ENCODE results near the gene NOP53.

NOP53 gene

DNA sequence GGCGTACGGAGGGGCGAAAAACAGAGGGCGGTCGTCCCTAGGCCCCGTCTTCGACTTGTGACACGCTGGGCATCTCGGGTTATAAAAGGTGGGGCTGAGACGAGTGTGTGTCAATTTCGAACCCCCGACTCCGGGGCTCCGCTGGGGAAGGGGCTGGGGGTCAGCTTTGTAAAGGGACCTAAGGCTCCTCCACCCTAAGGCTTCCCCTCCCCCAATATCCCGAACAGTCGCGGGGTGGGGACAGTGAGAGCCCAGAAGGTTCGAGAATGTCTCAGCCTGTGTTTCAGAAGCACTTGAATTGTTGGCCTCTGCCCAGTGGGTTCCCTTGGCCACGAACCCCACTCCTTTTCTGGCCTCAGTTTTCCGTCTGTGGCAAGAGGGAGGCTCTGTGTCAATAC lies 33.6 kb downstream of the NOP53 start:
- Histone ChIP-seq H3K27ac (ENCODE audit: low read length, poor library complexity, severe bottlenecking) (no peak overlapping the region), H3K23ac (ENCODE audit: low read length in 2 of 2) (no peak overlapping the region), H2BK5ac (ENCODE audit: low read depth, low read length, poor library complexity, severe bottlenecking) (no peak overlapping the region), H4K91ac (ENCODE audit: low read length) (no peak overlapping the region), H3K36me3 (ENCODE audit: control insufficient read depth in 1 of 2, insufficient read depth in 2 of 2, low read depth in 1 of 2, low read length in 2 of 2) (peaks cover 23 to 30% of the 10 kb centered on the region in 2 experiments), H3K14ac (ENCODE audit: low read length in 2 of 2) (peak overlapping the region in 1 of 2 experiments; percentile 53), H3K18ac (ENCODE audit: low read depth in 1 of 2, low read length in 2 of 2) (peak overlapping the region; percentile 71 to 94), H3K4me3 (ENCODE audit: insufficient read depth in 1 of 2, low read depth in 1 of 2, low read length in 2 of 2) (peak overlapping the region; percentile 85 to 96), H3K4ac (ENCODE audit: low read depth in 1 of 2, low read length in 2 of 2) (peak overlapping the region; percentile 5 to 57), H2AK5ac (ENCODE audit: low read length, severe bottlenecking) (no peak overlapping the region), H2BK120ac (ENCODE audit: low read depth, low read length) (peak overlapping the region; percentile 100), H3K4me2 (ENCODE audit: low read length, poor library complexity, severe bottlenecking) (peak overlapping the region; percentile 81), H3K4me1 (ENCODE audit: control insufficient read depth, insufficient read depth, low read depth, low read length) (peaks cover 24% of the 10 kb centered on the region), H3K27me3 (ENCODE audit: control insufficient read depth in 1 of 2, insufficient read depth in 1 of 2, low read length in 2 of 2) (no peaks in the 10 kb centered on the region), H3K79me1 (replicated peaks; ENCODE audit: low read length, poor library complexity, severe bottlenecking) (peaks cover 21% of the 10 kb centered on the region), H2BK15ac (ENCODE audit: low read depth, poor library complexity, severe bottlenecking) (no peak overlapping the region), H3K9ac (ENCODE audit: low read length) (peak overlapping the region; percentile 97), H2AFZ (ENCODE audit: low read depth, low read length) (peak overlapping the region; percentile 48), H2BK12ac (ENCODE audit: low read length in 2 of 2) (no peak overlapping the region), H4K8ac (ENCODE audit: low read length) (no peak overlapping the region), H3K9me3 (ENCODE audit: control insufficient read depth, low read length) (no peaks in the 10 kb centered on the region)
- 1% methylated on average over 14 of the region's 20 CpGs for WGBS
- peak; percentile 22 for DNase-seq

DNA sequence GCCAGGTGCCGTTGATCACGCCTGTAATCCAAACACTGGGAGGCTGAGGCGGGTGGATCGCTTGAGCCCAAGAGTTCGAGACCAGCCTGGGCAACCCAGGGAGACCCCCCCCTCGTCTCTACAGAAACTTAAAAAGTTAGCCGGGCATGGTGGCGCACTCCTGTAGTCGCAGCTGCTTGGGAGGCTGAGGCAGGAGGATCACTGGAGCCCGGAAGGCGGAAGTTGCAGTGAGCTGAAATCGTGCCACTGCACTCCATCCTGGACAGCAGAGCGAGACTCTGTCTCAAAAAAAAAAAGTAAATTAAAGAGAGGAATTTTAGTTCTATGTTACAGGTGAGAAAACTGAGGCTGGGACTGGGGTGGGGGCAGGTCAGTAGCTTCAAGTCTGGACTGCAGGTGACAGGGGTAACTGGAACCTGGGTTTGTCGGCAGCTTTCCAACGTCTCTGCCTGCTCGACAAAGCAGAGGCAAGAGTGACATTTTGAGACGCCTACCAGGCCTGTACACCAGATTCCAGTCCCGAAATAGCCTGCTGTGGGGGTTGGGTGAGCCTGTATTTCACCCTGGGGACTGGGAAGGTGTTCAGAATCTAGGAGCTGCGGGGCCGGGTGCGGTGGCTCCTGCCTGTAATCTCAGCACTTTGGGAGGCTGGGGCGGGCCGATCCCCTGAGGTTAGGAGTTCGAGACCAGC lies 34.3 kb downstream of the NOP53 start:
- Histone ChIP-seq H3K9ac (ENCODE audit: low read length) (peak overlapping the region; percentile 97), H2BK15ac (ENCODE audit: low read depth, poor library complexity, severe bottlenecking) (no peak overlapping the region), H2AFZ (ENCODE audit: low read depth, low read length) (no peak overlapping the region), H2BK5ac (ENCODE audit: low read depth, low read length, poor library complexity, severe bottlenecking) (no peak overlapping the region), H3K4me3 (ENCODE audit: insufficient read depth in 1 of 2, low read depth in 1 of 2, low read length in 2 of 2) (peak overlapping the region; percentile 37 to 96), H3K27me3 (ENCODE audit: control insufficient read depth in 1 of 2, insufficient read depth in 1 of 2, low read length in 2 of 2) (no peaks in the 10 kb centered on the region), H2BK120ac (ENCODE audit: low read depth, low read length) (no peak overlapping the region), H3K4me1 (ENCODE audit: control insufficient read depth, insufficient read depth, low read depth, low read length) (peaks cover 24% of the 10 kb centered on the region), H2BK12ac (ENCODE audit: low read length in 2 of 2) (no peak overlapping the region), H4K8ac (ENCODE audit: low read length) (no peak overlapping the region), H3K4me2 (ENCODE audit: low read length, poor library complexity, severe bottlenecking) (peak overlapping the region; percentile 81), H3K27ac (ENCODE audit: low read length, poor library complexity, severe bottlenecking) (no peak overlapping the region), H3K4ac (ENCODE audit: low read depth in 1 of 2, low read length in 2 of 2) (no peak overlapping the region), H2AK5ac (ENCODE audit: low read length, severe bottlenecking) (no peak overlapping the region), H3K23ac (ENCODE audit: low read length in 2 of 2) (no peak overlapping the region), H3K79me1 (replicated peaks; ENCODE audit: low read length, poor library complexity, severe bottlenecking) (peaks cover 27% of the 10 kb centered on the region), H3K18ac (ENCODE audit: low read depth in 1 of 2, low read length in 2 of 2) (peak overlapping the region in 1 of 2 experiments; percentile 67), H3K36me3 (ENCODE audit: control insufficient read depth in 1 of 2, insufficient read depth in 2 of 2, low read depth in 1 of 2, low read length in 2 of 2) (peaks cover 30 to 37% of the 10 kb centered on the region in 2 experiments), H3K9me3 (ENCODE audit: control insufficient read depth, low read length) (no peaks in the 10 kb centered on the region), H4K91ac (ENCODE audit: low read length) (no peak overlapping the region), H3K14ac (ENCODE audit: low read length in 2 of 2) (no peak overlapping the region)
- peak; percentile 37 for DNase-seq
- 55% methylated on average over 24 of the region's 24 CpGs for WGBS

DNA sequence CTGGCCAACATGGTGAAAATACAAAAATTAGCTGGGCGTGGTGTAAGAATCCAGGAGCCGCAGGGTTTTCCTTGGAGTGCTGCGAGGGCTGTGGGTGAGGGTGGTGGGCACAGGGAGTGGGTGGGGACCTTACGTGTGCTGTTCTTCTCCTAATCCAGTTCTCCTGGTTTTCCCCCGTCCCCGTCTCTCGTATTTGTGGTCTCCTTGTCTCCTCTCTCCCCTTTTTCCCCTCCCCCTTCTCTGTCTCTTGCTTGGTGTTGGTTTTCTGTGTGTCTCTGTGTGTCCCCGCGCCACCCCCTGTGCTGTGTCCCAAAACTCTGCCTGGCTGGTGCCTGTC lies 34.8 kb downstream of the NOP53 start:
- H3K27ac ChIP-seq (ENCODE audit: low read length, poor library complexity, severe bottlenecking): no peak overlapping the region
- H2BK12ac ChIP-seq (ENCODE audit: low read length in 2 of 2): peak overlapping the region in 1 of 2 experiments; percentile 11
- peak overlapping the region in 1 of 2 experiments; percentile 96 for H3K4me3 ChIP-seq (ENCODE audit: insufficient read depth in 1 of 2, low read depth in 1 of 2, low read length in 2 of 2)
- H2AFZ ChIP-seq (ENCODE audit: low read depth, low read length): no peak overlapping the region
- H2BK5ac ChIP-seq (ENCODE audit: low read depth, low read length, poor library complexity, severe bottlenecking): no peak overlapping the region
- H3K18ac ChIP-seq (ENCODE audit: low read depth in 1 of 2, low read length in 2 of 2): peak overlapping the region in 1 of 2 experiments; percentile 67
- no peak overlapping the region for H2AK5ac ChIP-seq (ENCODE audit: low read length, severe bottlenecking)
- H4K8ac ChIP-seq (ENCODE audit: low read length): no peak overlapping the region
- H4K91ac ChIP-seq (ENCODE audit: low read length): no peak overlapping the region
- H3K9ac ChIP-seq (ENCODE audit: low read length): peak overlapping the region; percentile 97
- H3K14ac ChIP-seq (ENCODE audit: low read length in 2 of 2): no peak overlapping the region
- no peak overlapping the region for H2BK15ac ChIP-seq (ENCODE audit: low read depth, poor library complexity, severe bottlenecking)
- peak overlapping the region in 1 of 2 experiments; percentile 20 for H3K4ac ChIP-seq (ENCODE audit: low read depth in 1 of 2, low read length in 2 of 2)
- WGBS: 81% methylated on average over 7 of the region's 9 CpGs
- peak overlapping the region in 1 of 2 experiments; percentile 63 for H3K23ac ChIP-seq (ENCODE audit: low read length in 2 of 2)
- H3K79me1 ChIP-seq (replicated peaks; ENCODE audit: low read length, poor library complexity, severe bottlenecking): peaks cover 27% of the 10 kb centered on the region
- no peak for DNase-seq
- H3K4me1 ChIP-seq (ENCODE audit: control insufficient read depth, insufficient read depth, low read depth, low read length): peaks cover 24% of the 10 kb centered on the region
- peaks cover 34 to 38% of the 10 kb centered on the region in 2 experiments for H3K36me3 ChIP-seq (ENCODE audit: control insufficient read depth in 1 of 2, insufficient read depth in 2 of 2, low read depth in 1 of 2, low read length in 2 of 2)
- H3K4me2 ChIP-seq (ENCODE audit: low read length, poor library complexity, severe bottlenecking): no peak overlapping the region
- H2BK120ac ChIP-seq (ENCODE audit: low read depth, low read length): no peak overlapping the region
- H3K27me3 ChIP-seq (ENCODE audit: control insufficient read depth in 1 of 2, insufficient read depth in 1 of 2, low read length in 2 of 2): no peaks in the 10 kb centered on the region
- no peaks in the 10 kb centered on the region for H3K9me3 ChIP-seq (ENCODE audit: control insufficient read depth, low read length)

DNA sequence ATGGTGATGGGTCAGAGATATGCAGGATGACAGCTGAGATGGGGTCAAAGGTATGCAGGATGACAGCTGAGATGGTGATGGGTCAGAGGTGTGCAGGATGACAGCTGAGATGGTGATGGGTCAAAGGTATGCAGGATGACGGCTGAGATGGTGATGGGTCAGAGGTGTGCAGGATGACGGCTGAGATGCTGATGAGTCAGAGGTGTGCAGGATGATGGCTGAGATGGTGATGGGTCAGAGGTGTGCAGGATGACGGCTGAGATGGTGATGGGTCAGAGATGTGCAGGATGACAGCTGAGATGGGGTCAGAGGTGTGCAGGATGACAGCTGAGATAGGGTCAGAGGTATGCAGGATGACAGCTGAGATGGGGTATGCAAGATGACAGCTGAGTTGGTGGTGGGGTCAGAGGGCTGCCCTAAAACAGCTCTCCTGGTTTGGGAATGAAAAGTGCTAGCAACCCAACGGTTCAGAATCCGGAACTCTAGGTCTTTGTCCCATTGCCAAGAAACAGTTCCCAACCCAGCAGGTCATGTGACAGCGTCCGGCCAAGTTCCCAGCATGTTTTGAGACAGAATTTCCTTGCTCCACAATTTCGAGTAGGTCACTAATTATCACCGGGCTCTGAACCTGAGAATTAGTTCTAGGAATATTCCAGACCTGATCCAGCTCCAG lies 36.4 kb downstream of the NOP53 start:
- Histone ChIP-seq H3K79me1 (replicated peaks; ENCODE audit: low read length, poor library complexity, severe bottlenecking) (peaks cover 27% of the 10 kb centered on the region), H3K18ac (ENCODE audit: low read depth in 1 of 2, low read length in 2 of 2) (no peak overlapping the region), H3K9ac (ENCODE audit: low read length) (no peak overlapping the region), H3K36me3 (ENCODE audit: control insufficient read depth in 1 of 2, insufficient read depth in 2 of 2, low read depth in 1 of 2, low read length in 2 of 2) (peaks cover 45 to 53% of the 10 kb centered on the region in 2 experiments), H3K27ac (ENCODE audit: low read length, poor library complexity, severe bottlenecking) (no peak overlapping the region), H2BK15ac (ENCODE audit: low read depth, poor library complexity, severe bottlenecking) (no peak overlapping the region), H4K91ac (ENCODE audit: low read length) (no peak overlapping the region), H3K23ac (ENCODE audit: low read length in 2 of 2) (peak overlapping the region in 1 of 2 experiments; percentile 10), H2AFZ (ENCODE audit: low read depth, low read length) (no peak overlapping the region), H3K4ac (ENCODE audit: low read depth in 1 of 2, low read length in 2 of 2) (no peak overlapping the region), H2BK120ac (ENCODE audit: low read depth, low read length) (no peak overlapping the region), H3K14ac (ENCODE audit: low read length in 2 of 2) (no peak overlapping the region), H3K4me1 (ENCODE audit: control insufficient read depth, insufficient read depth, low read depth, low read length) (peaks cover 24% of the 10 kb centered on the region), H3K9me3 (ENCODE audit: control insufficient read depth, low read length) (no peaks in the 10 kb centered on the region), H2BK5ac (ENCODE audit: low read depth, low read length, poor library complexity, severe bottlenecking) (no peak overlapping the region), H3K27me3 (ENCODE audit: control insufficient read depth in 1 of 2, insufficient read depth in 1 of 2, low read length in 2 of 2) (no peaks in the 10 kb centered on the region), H3K4me3 (ENCODE audit: insufficient read depth in 1 of 2, low read depth in 1 of 2, low read length in 2 of 2) (no peak overlapping the region), H4K8ac (ENCODE audit: low read length) (no peak overlapping the region), H2BK12ac (ENCODE audit: low read length in 2 of 2) (no peak overlapping the region), H2AK5ac (ENCODE audit: low read length, severe bottlenecking) (no peak overlapping the region), H3K4me2 (ENCODE audit: low read length, poor library complexity, severe bottlenecking) (no peak overlapping the region)
- no peak for DNase-seq
- 94% methylated on average over 9 of the region's 9 CpGs for WGBS
